ENCODE data around the gene UBR4.

UBR4 gene

GRCh38 chr1:19199329-19199968, 10.6 kb downstream of the UBR4 start:
- H3K4me3 ChIP-seq (ENCODE audit: low read length), result no peak overlapping the region
- H3K4me2 ChIP-seq (ENCODE audit: low read depth, low read length), result no peak overlapping the region
- no peaks in the 10 kb centered on the region for H3K9me2 ChIP-seq (replicated peaks; ENCODE audit: insufficient read depth, low read length)
- peaks cover 13% of the 10 kb centered on the region for H3K36me3 ChIP-seq (replicated peaks; ENCODE audit: insufficient read depth, low read length)
- no peaks in the 10 kb centered on the region for H3K9me3 ChIP-seq (replicated peaks; ENCODE audit: insufficient read depth, low read length)
- H3K79me2 ChIP-seq (ENCODE audit: low read length), result peaks cover 56% of the 10 kb centered on the region
- peaks cover 5% of the 10 kb centered on the region; the same call in 1 of the 2 replicates for H4K20me1 ChIP-seq (ENCODE audit: insufficient read depth, low read length)
- H3F3A ChIP-seq (ENCODE audit: insufficient read depth, low read length), result no peaks in the 10 kb centered on the region
- no peaks in the 10 kb centered on the region for H3K27me3 ChIP-seq (replicated peaks; ENCODE audit: insufficient read depth, low read length)
- H3K9ac ChIP-seq (ENCODE audit: low read length), result no peak overlapping the region
- DNase-seq, result no peak
- TF ChIP-seq EZH2phosphoT487 (IDR thresholded peaks at IDR 0.05; ENCODE audit: low read length) (no peak), EZH2 (optimal IDR thresholded peaks at IDR 0.05; ENCODE audit: low read depth, low read length) (no peak)
- TF ChIP-seq, protein P1, sequence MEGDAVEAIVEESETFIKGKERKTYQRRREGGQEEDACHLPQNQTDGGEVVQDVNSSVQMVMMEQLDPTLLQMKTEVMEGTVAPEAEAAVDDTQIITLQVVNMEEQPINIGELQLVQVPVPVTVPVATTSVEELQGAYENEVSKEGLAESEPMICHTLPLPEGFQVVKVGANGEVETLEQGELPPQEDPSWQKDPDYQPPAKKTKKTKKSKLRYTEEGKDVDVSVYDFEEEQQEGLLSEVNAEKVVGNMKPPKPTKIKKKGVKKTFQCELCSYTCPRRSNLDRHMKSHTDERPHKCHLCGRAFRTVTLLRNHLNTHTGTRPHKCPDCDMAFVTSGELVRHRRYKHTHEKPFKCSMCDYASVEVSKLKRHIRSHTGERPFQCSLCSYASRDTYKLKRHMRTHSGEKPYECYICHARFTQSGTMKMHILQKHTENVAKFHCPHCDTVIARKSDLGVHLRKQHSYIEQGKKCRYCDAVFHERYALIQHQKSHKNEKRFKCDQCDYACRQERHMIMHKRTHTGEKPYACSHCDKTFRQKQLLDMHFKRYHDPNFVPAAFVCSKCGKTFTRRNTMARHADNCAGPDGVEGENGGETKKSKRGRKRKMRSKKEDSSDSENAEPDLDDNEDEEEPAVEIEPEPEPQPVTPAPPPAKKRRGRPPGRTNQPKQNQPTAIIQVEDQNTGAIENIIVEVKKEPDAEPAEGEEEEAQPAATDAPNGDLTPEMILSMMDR (IDR thresholded peaks at IDR 0.05; ENCODE audit: low read length), result no peak
- H3K27ac ChIP-seq (ENCODE audit: low read length), result no peak overlapping the region
- no peak overlapping the region for H2AFZ ChIP-seq (ENCODE audit: low read length)
- H3K4me1 ChIP-seq (ENCODE audit: low read length), result no peaks in the 10 kb centered on the region

- Histone ChIP-seq H4K20me1 (ENCODE audit: insufficient read depth, low read length) (peaks cover 5% of the 10 kb centered on the region; the same call in 1 of the 2 replicates), H3K9me2 (replicated peaks; ENCODE audit: insufficient read depth, low read length) (no peaks in the 10 kb centered on the region), H3K27me3 (replicated peaks; ENCODE audit: insufficient read depth, low read length) (no peaks in the 10 kb centered on the region), H3K4me1 (ENCODE audit: low read length) (no peaks in the 10 kb centered on the region), H3K79me2 (ENCODE audit: low read length) (peaks cover 50% of the 10 kb centered on the region), H2AFZ (ENCODE audit: low read length) (no peak overlapping the region), H3K9ac (ENCODE audit: low read length) (no peak overlapping the region), H3F3A (ENCODE audit: insufficient read depth, low read length) (no peaks in the 10 kb centered on the region), H3K9me3 (replicated peaks; ENCODE audit: insufficient read depth, low read length) (no peaks in the 10 kb centered on the region), H3K4me2 (ENCODE audit: low read depth, low read length) (no peak overlapping the region), H3K36me3 (replicated peaks; ENCODE audit: insufficient read depth, low read length) (peaks cover 13% of the 10 kb centered on the region), H3K27ac (ENCODE audit: low read length) (no peak overlapping the region), H3K4me3 (ENCODE audit: low read length) (no peak overlapping the region)
- DNase-seq, result no peak
- no peak for TF ChIP-seq EZH2phosphoT487 (IDR thresholded peaks at IDR 0.05; ENCODE audit: low read length)
- TF ChIP-seq, protein P1 (IDR thresholded peaks at IDR 0.05; ENCODE audit: low read length), result no peak
- no peak for TF ChIP-seq EZH2 (optimal IDR thresholded peaks at IDR 0.05; ENCODE audit: low read depth, low read length)
Observed at GRCh38 chr1:19198820-19199219, 11.2 kb downstream of the UBR4 start.

- H3F3A ChIP-seq (ENCODE audit: insufficient read depth, low read length), result no peaks in the 10 kb centered on the region
- TF ChIP-seq, protein P1 (IDR thresholded peaks at IDR 0.05; ENCODE audit: low read length), result no peak
- TF ChIP-seq EZH2phosphoT487 (IDR thresholded peaks at IDR 0.05; ENCODE audit: low read length), result no peak
- no peak for TF ChIP-seq EZH2 (optimal IDR thresholded peaks at IDR 0.05; ENCODE audit: low read depth, low read length)
- no peak for DNase-seq
- peaks cover 5% of the 10 kb centered on the region; the same call in 1 of the 2 replicates for H4K20me1 ChIP-seq (ENCODE audit: insufficient read depth, low read length)
- H3K36me3 ChIP-seq (replicated peaks; ENCODE audit: insufficient read depth, low read length), result peaks cover 16% of the 10 kb centered on the region
- no peak overlapping the region for H3K9ac ChIP-seq (ENCODE audit: low read length)
- no peak overlapping the region for H2AFZ ChIP-seq (ENCODE audit: low read length)
- peaks cover 40% of the 10 kb centered on the region for H3K79me2 ChIP-seq (ENCODE audit: low read length)
- H3K4me2 ChIP-seq (ENCODE audit: low read depth, low read length), result no peak overlapping the region
- H3K9me2 ChIP-seq (replicated peaks; ENCODE audit: insufficient read depth, low read length), result no peaks in the 10 kb centered on the region
- H3K27ac ChIP-seq (ENCODE audit: low read length), result no peak overlapping the region
- H3K4me3 ChIP-seq (ENCODE audit: low read length), result no peak overlapping the region
- H3K4me1 ChIP-seq (ENCODE audit: low read length), result no peaks in the 10 kb centered on the region
- no peaks in the 10 kb centered on the region for H3K27me3 ChIP-seq (replicated peaks; ENCODE audit: insufficient read depth, low read length)
- no peaks in the 10 kb centered on the region for H3K9me3 ChIP-seq (replicated peaks; ENCODE audit: insufficient read depth, low read length)
Observed at GRCh38 chr1:19197845-19198244, 12.2 kb downstream of the UBR4 start.
